CD14-positive monocyte (primary cell): ENCODE results near the gene STK39. TPM values are rescaled to one million over a fixed set of nuclear protein-coding genes. Genes with fewer than 3 reads are reported as not detected.

ENCODE experiments used
- DNase-seq, 3 donors: peaks; one replicate each; pipeline ENCODE4 v3.0.0-alpha.2; 2011 to 2022
- H2AFZ ChIP-seq: 2 replicates; pipeline ENCODE4 v1.6.0; 2012; ENCODE audit warnings: mild to moderate bottlenecking, low read depth, low read length, inconsistent platforms; ENCODE audit not compliant: insufficient read depth, poor library complexity, severe bottlenecking
- H3K27ac ChIP-seq, 2 donors: 1 replicate in 1 of 2; 2 replicates in 1 of 2; pipeline ENCODE4 v1.5.1; 2012 to 2013; ENCODE audit warnings: low read length in 2 of 2, control low read depth in 1 of 2, inconsistent platforms in 1 of 2, low read depth in 1 of 2, mild to moderate bottlenecking in 1 of 2
- H3K27me3 ChIP-seq, 2 donors: one replicate each; pipeline versions ENCODE4 v1.6.0 to v1.6.1; 2011 to 2013; ENCODE audit warnings: low read length in 2 of 2; ENCODE audit not compliant: control insufficient read depth in 2 of 2, insufficient read depth in 2 of 2
- H3K36me3 ChIP-seq, 2 donors: replicated peaks in 1 of 2; 1 replicate in 1 of 2; 2 replicates in 1 of 2; pipeline versions ENCODE4 v1.5.1 to v1.6.1; 2012 to 2013; ENCODE audit warnings: low read length in 2 of 2, control low read depth in 1 of 2, inconsistent platforms in 1 of 2, mild to moderate bottlenecking in 1 of 2; ENCODE audit not compliant: insufficient read depth in 2 of 2, control insufficient read depth in 1 of 2
- H3K4me1 ChIP-seq, 2 donors: 1 replicate in 1 of 2; 2 replicates in 1 of 2; pipeline versions ENCODE4 v1.5.1 to v1.6.1; 2012 to 2013; ENCODE audit warnings: low read length in 2 of 2, control low read depth in 1 of 2, inconsistent platforms in 1 of 2, mild to moderate bottlenecking in 1 of 2, moderate library complexity in 1 of 2; ENCODE audit not compliant: insufficient read depth in 2 of 2, control insufficient read depth in 1 of 2
- H3K4me2 ChIP-seq: replicated peaks from 2 replicates; pipeline ENCODE3; 2012; ENCODE audit warnings: low read length, moderate library complexity, mild to moderate bottlenecking; ENCODE audit not compliant: poor library complexity, severe bottlenecking; ENCODE audit errors: extremely low read depth
- H3K4me3 ChIP-seq, 3 experiments: fragments of 200-600 bp in 1 of 3; sonication (generic) in 1 of 3; replicated peaks in 1 of 3; 1 replicate in 2 of 3; 2 replicates in 1 of 3; pipeline ENCODE4 v1.5.1; 2011 to 2013; ENCODE audit warnings: low read length in 3 of 3, mild to moderate bottlenecking in 3 of 3, control low read depth in 2 of 3, low read depth in 2 of 3, inconsistent platforms in 1 of 3, moderate library complexity in 1 of 3
- H3K79me2 ChIP-seq: 2 replicates; pipeline ENCODE4 v1.6.0; 2012; ENCODE audit warnings: mild to moderate bottlenecking, control low read depth, inconsistent platforms, low read length, moderate library complexity; ENCODE audit not compliant: insufficient read depth
- H3K9ac ChIP-seq: 2 replicates; pipeline ENCODE4 v1.6.0; 2017; ENCODE audit warnings: low read length, mild to moderate bottlenecking; ENCODE audit not compliant: insufficient read depth, poor library complexity, severe bottlenecking
- H3K9me3 ChIP-seq, 2 donors: replicated peaks in 1 of 2; 1 replicate in 1 of 2; 2 replicates in 1 of 2; pipeline versions ENCODE4 v1.5.1 to v1.6.1; 2012 to 2013; ENCODE audit warnings: low read length in 2 of 2, control low read depth in 1 of 2; ENCODE audit not compliant: control insufficient read depth in 1 of 2, insufficient read depth in 1 of 2
- H4K20me1 ChIP-seq: 2 replicates; pipeline ENCODE4 v1.6.0; 2012; ENCODE audit warnings: mild to moderate bottlenecking, low read length, control low read depth, moderate library complexity; ENCODE audit not compliant: insufficient read depth
- H3K27ac Mint-ChIP-seq, 7 donors: one replicate each; pipeline ENCODE4 v1.8.0; 2020; ENCODE audit warnings: mild to moderate bottlenecking in 7 of 7, mixed read lengths in 7 of 7, moderate library complexity in 6 of 7, inconsistent platforms in 2 of 7
- H3K27me3 Mint-ChIP-seq, 3 donors: one replicate each; pipeline ENCODE4 v1.8.0; 2021 to 2022; ENCODE audit warnings: low read depth in 3 of 3, mild to moderate bottlenecking in 3 of 3, mixed read lengths in 3 of 3, moderate library complexity in 3 of 3, inconsistent platforms in 1 of 3
- H3K36me3 Mint-ChIP-seq, 2 donors: one replicate each; pipeline ENCODE4 v1.8.0; 2020; ENCODE audit warnings: mixed read lengths in 2 of 2, inconsistent platforms in 1 of 2, mild to moderate bottlenecking in 1 of 2
- H3K4me1 Mint-ChIP-seq: one replicate; pipeline ENCODE4 v1.8.0; 2020; ENCODE audit warnings: mild to moderate bottlenecking, mixed read lengths
- H3K4me3 Mint-ChIP-seq, 2 donors: one replicate each; pipeline ENCODE4 v1.8.0; 2020; ENCODE audit warnings: mild to moderate bottlenecking in 2 of 2, mixed read lengths in 2 of 2, moderate library complexity in 1 of 2
- H3K9me3 Mint-ChIP-seq, 7 donors: one replicate each; pipeline ENCODE4 v1.8.0; 2020 to 2022; ENCODE audit warnings: mixed read lengths in 7 of 7, mild to moderate bottlenecking in 6 of 7, moderate library complexity in 6 of 7, inconsistent platforms in 2 of 7
- WGBS: methylation state at CpG from one replicate; pipeline ENCODE4 v1.1.5; 2013; ENCODE audit warnings: missing lambda C conversion rate; ENCODE audit not compliant: insufficient coverage; 5-methylcytosine and 5-hydroxymethylcytosine counted together
- intact Hi-C, 2 donors: fragments of 100-400 bp; cut with micrococcal nuclease; formaldehyde crosslinking; loops; one replicate each; pipeline versions ENCODE4 v1.15.0 to v1.15.1; 2023
- polyA plus RNA-seq, 3 donors: library from polyadenylated mRNA; depleted of rRNA in 1 of 3; unstranded in 2 of 3; stranded (reverse) in 1 of 3; fragments of 300-500 nt in 2 of 3; fragments of >200 nt in 1 of 3; fragmentation: Illumina TruSeq in 2 of 3; gene quantifications; 1 replicate in 2 of 3; 2 replicates in 1 of 3; pipeline ENCODE4 v1.2.3, GENCODE V29; 2012 to 2021
- TF ChIP-seq, protein P1 (sequence below): fragments of 200-600 bp; IDR thresholded peaks from one replicate; pipeline ENCODE4 v1.8.0; 2022; ENCODE audit warnings: antibody characterized with exemption, mild to moderate bottlenecking

Gene STK39
- polyA plus RNA-seq, 3 donors = 1.2 to 2.7 (median 2.6) TPM

GRCh38 chr2:168246483-168247340 lies 683 bp downstream of the STK39 start:
- Histone ChIP-seq H3K27me3 (peaks cover 5 to 10% of the 10 kb centered on the region in 2 donors), H3K79me2 (peaks cover 46% of the 10 kb centered on the region), H3K27ac (peak overlapping the region in 1 of 2 donors; percentile 49), H3K4me2 (peak overlapping the region; percentile 81), H3K4me3 (peak overlapping the region; percentile 56 to 85 (median 61)), H3K4me1 (peaks cover 22 to 27% of the 10 kb centered on the region in 2 donors), H3K9ac (peak overlapping the region; percentile 67), H2AFZ (peak overlapping the region; percentile 94), H3K9me3 (no peaks in the 10 kb centered on the region), H3K36me3 (no peaks in the 10 kb centered on the region), H4K20me1 (peaks cover 34% of the 10 kb centered on the region)
- H3K27me3 Mint-ChIP-seq = peaks cover 5 to 14% (median 6%) of the 10 kb centered on the region in 3 donors
- H3K27ac Mint-ChIP-seq = peak overlapping the region in 5 of 7 donors; percentile 33 to 88 (median 46)
- H3K4me3 Mint-ChIP-seq = peak overlapping the region; percentile 86 to 93
- peaks cover 31% of the 10 kb centered on the region for H3K4me1 Mint-ChIP-seq
- intact Hi-C loops = loop anchor here (10.0 kb wide), 2 partner anchors 82 to 112 kb away; no protein-coding TSS in a partner anchor
- H3K9me3 Mint-ChIP-seq = no peaks in the 10 kb centered on the region
- peaks cover 0 to 5% of the 10 kb centered on the region in 2 donors for H3K36me3 Mint-ChIP-seq
- DNase-seq = peak; percentile 43 to 55 (median 45)
- WGBS = under 1% methylated on average over 86 of the region's 95 CpGs
- TF ChIP-seq, protein P1, sequence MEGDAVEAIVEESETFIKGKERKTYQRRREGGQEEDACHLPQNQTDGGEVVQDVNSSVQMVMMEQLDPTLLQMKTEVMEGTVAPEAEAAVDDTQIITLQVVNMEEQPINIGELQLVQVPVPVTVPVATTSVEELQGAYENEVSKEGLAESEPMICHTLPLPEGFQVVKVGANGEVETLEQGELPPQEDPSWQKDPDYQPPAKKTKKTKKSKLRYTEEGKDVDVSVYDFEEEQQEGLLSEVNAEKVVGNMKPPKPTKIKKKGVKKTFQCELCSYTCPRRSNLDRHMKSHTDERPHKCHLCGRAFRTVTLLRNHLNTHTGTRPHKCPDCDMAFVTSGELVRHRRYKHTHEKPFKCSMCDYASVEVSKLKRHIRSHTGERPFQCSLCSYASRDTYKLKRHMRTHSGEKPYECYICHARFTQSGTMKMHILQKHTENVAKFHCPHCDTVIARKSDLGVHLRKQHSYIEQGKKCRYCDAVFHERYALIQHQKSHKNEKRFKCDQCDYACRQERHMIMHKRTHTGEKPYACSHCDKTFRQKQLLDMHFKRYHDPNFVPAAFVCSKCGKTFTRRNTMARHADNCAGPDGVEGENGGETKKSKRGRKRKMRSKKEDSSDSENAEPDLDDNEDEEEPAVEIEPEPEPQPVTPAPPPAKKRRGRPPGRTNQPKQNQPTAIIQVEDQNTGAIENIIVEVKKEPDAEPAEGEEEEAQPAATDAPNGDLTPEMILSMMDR = peak; percentile 51

DNA sequence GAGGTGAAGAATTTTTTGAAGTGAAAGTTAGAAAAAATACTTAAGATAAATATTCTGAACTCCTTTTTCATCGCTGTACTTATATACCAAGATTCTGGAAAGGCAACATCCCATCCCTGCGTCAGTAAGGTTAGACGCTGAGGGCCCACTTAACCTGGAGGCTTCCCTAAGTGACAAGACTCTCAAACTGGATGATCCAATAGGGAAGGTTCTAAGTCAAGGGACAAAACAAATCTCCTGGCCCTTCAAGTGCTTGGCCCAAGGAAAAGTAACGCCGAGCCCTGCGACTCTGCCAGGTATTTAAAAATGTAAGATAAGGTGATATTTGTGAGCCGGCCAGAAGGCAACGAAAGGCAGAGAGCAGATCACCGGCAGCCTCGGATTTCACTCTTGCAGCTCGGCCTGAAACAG lies 1.3 kb downstream of the STK39 start:
- peaks cover 5 to 14% (median 6%) of the 10 kb centered on the region in 3 donors for H3K27me3 Mint-ChIP-seq
- Histone ChIP-seq H3K36me3 (no peaks in the 10 kb centered on the region), H2AFZ (peak overlapping the region; percentile 94), H3K9me3 (no peaks in the 10 kb centered on the region), H3K9ac (peak overlapping the region; percentile 67), H3K79me2 (peaks cover 52% of the 10 kb centered on the region), H4K20me1 (peaks cover 41% of the 10 kb centered on the region), H3K4me3 (peak overlapping the region; percentile 56 to 85 (median 61)), H3K27me3 (peaks cover 5 to 10% of the 10 kb centered on the region in 2 donors), H3K4me2 (peak overlapping the region; percentile 81), H3K27ac (peak overlapping the region in 1 of 2 donors; percentile 49), H3K4me1 (peaks cover 22 to 27% of the 10 kb centered on the region in 2 donors)
- no peak for DNase-seq
- H3K27ac Mint-ChIP-seq = peak overlapping the region in 6 of 7 donors; percentile 30 to 88 (median 54)
- H3K4me1 Mint-ChIP-seq = peaks cover 31% of the 10 kb centered on the region
- TF ChIP-seq, protein P1 = no peak
- 24% methylated on average over 10 of the region's 11 CpGs for WGBS
- H3K36me3 Mint-ChIP-seq = peaks cover 0 to 5% of the 10 kb centered on the region in 2 donors
- intact Hi-C loops = loop anchor here (10.0 kb wide), 2 partner anchors 81 to 111 kb away; no protein-coding TSS in a partner anchor
- no peaks in the 10 kb centered on the region for H3K9me3 Mint-ChIP-seq
- H3K4me3 Mint-ChIP-seq = peak overlapping the region; percentile 86 to 93
